ENCODE results near the gene CCDC126.
"Not testable (repeated sequence)": the region's sequence is repeated elsewhere in the genome, so short reads cannot be mapped to it uniquely, and the experiment has no call there.

The CCDC126 gene

DNA sequence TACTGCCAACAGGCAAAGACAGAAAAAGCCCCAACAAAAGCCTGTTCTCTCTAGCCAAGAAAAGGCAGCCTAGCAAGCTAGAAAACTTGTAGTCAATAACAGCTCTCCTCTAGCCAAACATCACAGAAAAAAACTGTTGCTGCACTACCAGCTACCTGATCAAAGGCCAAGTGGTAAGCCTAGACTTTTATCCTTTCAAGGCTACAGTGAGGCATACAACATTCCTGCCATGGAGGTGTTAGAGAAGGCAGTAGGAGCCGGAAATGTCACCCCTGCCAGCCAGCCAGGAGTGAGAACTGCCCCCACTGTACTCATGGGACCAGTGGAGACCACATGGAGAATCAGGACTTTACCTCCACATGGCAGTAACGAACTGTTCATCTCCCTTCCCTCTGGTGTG, 31.2 kb downstream of the CCDC126 start:
- DNase-seq (ENCODE audit: low read depth): no peak

DNA sequence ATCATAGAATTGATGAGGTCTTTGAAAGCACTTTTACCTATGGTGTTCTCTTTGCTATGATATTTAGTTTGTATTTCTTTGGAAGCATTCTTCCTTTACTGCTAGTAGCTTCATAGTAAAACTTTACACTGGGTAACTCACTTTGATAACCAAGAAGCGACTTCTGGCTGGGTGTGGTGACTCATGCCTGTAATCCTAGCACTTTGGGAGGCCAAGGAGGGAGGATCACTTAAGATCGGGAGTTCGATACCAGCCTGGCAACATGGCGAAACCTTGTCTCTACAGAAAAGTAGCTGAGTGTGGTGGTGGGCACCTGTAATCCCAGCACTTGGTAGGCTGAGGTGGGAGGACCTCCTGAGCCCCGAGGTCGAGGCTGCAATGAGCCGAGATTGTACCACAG, 36.2 kb downstream of the CCDC126 start:
- no peak for DNase-seq (ENCODE audit: low read depth)

DNA sequence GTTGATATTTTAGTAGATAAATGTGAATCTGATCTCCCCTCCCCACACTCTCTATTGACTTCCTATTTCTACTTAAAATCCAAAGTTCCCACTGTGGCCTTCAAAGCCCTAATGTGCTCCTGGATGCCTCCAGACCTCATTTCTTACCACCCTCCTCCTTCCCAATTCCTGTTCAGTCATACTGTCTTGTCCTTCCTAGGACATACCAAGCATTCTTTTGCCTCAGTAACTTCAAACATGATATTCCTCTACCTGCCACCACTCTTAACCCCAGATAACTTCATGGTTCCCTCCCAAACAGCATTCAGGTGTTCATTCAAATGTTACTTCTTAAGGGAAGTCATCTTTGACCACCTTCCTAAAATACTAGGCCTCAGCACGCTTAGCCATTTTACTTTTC, 48.6 kb downstream of the CCDC126 start:
- DNase-seq (ENCODE audit: low read depth): no peak

DNA sequence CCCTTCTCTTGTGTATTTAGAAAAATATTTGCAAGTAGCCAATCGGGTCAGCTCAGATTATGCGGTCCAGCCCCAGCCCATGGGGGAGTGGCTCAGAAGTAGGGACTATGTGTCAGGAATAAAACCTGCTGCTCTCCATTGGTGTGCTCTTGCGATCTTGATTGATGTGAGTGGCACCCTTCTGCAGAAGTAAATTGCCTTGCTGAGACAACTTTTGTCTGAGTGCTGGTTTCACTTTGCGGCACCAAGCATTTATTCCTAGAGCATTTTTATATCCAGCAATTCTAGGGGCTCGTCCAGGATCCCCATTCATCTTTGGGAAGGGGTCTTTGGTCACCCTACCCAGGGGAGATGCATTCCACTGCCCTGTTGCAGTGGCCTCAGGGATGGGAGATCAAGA, 56.8 kb downstream of the CCDC126 start:
- DNase-seq (ENCODE audit: low read depth): no peak

DNA sequence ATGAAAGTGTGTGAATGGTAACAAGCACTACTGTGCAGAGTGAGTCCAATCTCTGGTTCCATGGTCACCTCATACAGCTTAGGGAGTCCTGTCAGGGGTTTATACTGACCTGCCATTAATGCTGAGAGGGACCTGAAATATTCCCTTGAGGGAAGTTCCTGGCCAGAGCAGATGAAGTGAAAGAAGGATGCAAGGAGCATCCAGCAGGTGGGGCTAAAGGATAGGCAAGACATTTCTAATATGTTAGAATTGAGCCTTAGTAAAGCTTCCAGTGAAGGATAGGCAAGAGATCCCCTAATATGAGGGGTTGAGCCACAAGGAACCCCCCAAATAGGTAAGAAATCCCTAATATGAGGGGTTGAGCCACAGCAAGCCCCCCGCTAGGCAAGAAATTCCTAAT, 57.3 kb downstream of the CCDC126 start:
- DNase-seq (ENCODE audit: low read depth): no peak

DNA sequence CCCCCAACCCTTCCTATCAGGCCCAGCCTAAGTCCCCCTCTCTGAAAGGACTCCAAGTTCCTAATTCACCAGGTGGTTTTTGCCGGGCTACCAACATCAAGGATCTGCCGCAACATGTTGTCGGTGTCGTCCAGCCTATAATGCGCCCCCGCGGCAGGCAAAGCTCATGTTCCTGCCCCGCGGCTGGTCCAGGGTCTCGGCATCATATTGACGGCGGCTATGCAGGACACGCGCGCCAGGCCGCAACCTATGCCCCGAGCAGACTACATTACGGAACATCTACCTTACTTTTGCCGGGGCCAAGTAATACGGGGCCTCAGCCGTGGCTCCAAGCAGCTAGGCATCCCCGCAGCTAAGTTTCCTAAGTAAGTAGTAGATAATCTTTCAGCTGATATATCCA, 58.3 kb downstream of the CCDC126 start:
- DNase-seq (ENCODE audit: low read depth): no peak

DNA sequence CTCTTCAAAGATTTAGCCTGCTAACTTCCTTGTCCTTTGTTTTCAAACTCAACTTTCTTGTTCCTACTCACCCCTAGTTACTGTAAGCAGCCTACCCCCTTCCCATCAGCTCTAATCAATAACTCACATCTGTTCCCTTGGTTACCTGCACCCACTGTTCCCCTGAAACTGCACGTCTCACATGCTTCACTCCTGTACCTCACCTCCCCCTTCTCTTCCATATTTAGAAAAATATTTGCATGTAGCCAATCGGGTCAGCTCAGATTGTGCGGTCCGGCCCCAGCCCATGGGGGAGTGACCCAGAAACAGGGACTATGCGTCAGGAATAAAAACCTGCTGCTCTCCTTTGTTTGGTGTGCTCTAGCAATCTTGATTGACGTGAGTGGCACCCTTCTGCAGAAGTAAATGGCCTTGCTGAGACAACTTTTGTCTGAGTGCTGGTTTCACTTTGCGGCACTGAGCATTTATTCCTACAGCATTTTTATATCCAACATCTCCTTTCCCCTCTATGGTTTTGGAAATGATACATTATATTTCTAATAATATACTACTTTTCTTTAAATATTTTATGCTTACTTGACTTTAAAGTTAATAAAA, 61.7 kb downstream of the CCDC126 start:
- no peak for DNase-seq (ENCODE audit: low read depth)

DNA sequence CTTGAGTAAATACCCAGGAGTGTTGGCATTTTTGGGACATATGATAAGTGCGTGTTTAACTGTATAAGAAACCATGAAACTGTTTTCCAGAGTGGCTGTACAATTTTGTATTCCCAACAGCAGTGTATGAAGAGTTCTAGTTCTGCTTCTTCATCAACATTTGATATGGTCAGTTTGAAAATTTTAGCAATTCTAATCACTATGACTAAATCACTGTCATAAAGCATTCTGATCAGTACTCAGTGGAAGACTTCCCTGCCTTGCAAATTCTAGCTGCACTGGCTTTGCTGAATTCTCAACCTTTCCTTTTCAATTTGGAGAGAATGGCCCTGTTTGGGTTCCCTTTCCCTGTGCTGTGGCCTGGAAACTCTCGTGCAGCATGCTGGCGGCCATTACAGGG, 64.2 kb downstream of the CCDC126 start:
- DNase-seq (ENCODE audit: low read depth): no peak

DNA sequence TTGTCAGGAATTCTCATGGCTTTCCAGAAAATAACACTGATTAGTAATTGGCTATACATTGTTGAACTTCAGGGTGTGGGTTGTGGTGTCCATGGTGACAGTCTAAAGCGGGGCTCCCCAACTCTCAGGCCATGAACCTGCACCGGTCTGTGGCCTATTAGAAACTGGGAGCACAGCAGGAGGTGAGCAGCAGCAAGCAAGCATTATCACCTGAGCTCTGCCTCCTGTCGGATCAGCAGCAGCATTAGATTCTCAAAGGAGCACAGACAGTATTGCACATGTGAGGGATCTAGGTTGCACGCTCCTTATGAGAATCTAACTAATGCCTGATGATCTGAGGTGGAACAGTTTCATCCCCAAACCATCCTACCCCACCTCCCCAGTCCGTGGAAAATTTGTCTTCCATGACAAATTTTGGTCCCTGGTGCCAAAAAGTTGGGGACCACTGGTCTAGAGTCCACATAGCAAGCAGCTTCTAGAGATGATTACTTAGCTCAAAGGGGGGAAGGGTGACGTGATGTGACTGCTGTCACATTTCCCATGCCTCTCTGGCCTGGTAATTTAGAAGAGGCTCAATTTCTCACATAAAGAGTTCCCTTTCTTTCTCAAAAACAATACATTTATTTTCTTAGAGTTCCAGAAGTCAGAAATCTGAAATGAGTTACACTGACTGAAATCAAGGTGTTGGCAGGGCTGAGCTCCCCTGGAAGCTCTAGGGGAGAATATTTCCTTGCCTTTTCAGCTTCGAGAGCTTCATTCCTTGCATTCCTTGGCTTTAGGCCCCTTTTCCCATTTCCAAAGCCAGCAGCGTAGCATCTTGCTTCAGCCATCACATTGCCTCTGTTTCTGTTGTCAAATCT, 65.2 kb downstream of the CCDC126 start:
- DNase-seq (ENCODE audit: low read depth): no peak

DNA sequence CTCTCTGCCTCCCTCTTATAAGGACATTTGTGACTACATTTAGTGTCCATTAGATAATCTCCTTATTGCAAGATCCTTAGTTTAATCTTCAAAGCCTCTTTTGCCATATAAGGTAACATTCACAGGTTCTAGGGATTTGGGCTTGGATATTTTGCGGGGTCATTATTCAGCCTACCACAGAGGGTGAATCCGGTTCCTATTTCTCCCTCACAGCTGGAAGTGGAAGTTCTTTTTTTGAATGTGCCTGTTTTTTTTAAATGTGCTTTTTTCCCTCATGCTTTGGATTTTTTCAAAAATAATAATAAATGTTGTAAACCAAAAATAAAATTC, 65.8 kb downstream of the CCDC126 start:
- DNase-seq (ENCODE audit: low read depth): no peak

DNA sequence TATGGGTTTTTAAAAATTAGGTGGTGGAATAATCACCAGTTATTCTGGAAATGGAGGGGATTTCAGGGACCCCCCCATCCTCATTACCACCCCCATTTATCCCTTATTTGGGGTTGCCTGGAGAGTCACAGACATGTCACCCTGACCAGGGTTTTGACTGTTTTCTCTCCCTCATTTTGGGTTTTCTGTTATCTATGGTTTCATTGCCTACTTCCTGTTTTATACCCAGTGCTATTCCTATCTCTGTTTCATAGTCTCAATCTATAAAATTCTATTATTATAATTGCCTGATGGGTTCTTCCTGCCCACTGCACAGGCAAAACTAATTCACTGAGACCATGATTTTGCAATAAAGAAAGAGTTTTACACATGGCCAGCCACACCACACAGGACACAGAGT, 66.9 kb downstream of the CCDC126 start:
- DNase-seq (ENCODE audit: low read depth): no peak

DNA sequence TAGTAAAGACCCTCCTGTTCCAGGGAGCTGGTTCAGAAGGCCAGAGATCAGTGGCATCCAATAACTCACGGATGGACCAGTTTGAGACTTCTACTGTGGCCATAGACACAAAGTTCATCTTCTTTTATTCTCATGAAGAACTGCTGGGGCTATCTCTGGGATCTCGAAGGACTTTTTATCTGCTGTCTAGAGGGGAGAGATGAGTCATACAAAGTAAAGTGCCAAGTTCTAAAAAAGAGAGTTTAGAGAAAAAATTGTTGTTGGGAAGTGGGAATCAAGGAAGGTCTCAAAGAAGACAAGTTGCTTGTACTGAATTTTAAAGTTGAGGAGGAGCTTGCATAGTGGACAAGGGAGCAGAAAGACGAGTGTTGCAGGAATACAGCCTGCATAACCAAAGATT, 74.9 kb downstream of the CCDC126 start:
- DNase-seq (ENCODE audit: low read depth): no peak

DNA sequence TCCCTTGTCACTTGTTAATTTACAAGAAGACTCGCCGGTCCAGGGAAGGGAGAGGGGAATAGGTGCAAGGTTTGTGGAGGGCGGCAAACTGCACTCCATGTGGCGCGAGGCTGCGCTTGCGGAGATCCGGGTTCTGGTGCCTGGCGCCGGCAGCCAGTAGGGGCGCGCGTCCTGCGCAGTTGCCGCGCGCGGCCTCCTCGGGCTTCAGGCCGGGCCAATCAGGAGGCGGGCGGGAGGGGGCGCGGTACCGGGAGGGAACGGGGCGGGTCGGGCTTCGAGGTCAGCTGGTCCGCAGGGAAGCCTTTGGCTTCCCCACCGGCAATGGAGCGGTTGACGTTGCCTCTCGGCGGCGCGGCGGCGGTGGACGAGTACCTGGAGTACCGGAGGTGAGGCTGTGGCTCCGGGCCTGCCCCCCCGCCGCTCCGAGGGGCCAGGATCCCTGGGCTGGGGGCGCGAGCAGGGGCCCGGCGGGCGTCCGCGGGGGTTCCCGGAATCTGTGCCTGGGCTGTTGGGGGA, 82.8 kb downstream of the CCDC126 start, which contains the start of gene FAM221A:
Gene FAM221A, plus strand, starts transcription at position 302 of the 516 bp plus-strand sequence. Its CDS starts 20 bp downstream, at position 322.
- DNase-seq (ENCODE audit: low read depth): peak; percentile 68

DNA sequence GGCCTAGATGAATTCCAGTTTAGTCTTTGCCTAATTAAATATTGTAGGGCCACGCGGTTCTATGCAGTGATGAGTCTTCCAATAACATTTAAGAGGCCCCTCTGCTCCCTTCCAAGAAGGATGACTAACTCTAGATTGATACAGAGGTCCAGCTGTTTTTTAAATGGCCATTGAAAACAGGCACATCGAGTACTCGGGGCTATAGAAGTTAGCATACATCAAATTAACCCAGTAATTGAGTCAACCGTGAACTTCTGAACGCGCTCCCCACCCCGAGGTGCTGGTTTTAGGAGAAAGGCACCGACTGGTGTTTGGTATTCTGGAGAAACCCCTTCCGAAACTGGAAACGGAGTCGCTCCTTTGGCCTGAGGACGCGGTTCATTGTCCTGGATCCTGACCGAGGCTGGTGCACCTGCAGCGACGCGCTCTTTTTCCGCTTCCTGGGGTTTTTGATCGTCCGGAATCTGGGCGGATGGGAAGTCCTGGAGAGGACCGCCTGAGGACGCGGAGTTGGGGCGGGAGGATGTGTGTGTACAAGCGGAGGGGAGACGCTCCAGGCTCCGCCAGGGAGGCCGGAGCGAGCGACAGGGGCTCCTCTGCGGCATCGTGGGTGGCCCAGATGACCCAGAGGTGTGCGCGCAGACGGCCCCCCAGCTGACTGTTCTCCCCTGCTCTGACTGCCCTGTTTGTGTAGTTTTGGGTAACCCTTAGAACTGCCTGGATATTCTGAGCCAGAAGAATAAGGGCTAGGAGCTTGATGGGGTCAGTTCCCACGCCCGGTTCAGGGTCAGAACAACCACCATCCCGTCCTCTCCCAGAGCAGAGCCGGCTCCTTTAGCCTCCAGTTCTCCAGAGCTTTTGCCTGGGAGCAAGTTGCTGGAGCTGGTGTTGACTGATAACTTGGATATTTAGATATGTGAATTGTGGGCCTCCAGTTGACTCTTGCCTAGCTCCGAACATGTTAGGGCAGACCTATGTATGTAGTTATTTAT, 83.5 kb downstream of the CCDC126 start:
- DNase-seq (ENCODE audit: low read depth): peak; percentile 24

DNA sequence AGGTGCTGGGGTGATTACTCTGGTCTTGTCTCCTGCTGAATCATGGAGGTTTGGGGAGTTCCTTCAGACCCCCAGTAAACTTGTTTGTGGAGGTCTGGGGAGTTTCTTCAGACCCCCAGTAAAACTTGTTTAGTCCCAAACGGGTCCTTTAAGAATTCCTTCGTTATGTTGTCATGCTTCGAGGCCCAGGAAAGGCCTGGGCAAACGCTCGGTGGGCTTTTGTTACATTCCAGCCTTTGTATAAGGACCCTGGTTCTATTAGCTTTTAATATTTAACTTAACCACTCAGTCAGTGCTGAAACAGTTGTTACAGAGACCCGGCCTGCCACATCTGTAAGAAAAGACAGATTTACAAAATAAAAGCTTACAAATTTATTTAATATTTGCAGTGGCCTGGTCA, 86.9 kb downstream of the CCDC126 start:
- DNase-seq (ENCODE audit: low read depth): not testable (repeated sequence)

DNA sequence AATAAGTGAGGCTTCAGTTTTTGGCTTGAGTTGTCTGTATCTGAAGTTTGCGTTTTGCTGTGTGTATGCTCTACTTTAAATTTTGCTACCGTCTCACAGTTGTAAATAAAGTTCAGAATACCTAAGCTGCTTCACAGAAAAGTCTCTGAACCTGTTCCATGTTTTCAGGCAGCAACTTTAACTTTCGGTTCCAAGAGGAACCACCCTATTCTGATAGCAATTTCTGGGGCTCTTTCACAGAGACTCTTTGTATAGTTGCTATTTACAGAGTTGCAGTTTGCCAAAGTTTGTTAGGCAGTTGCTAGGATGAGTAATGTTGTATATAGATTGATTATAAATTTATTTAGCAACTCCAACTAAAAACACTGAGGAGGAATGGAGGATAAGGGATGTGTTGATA, 88.5 kb downstream of the CCDC126 start:
- no peak for DNase-seq (ENCODE audit: low read depth)

DNA sequence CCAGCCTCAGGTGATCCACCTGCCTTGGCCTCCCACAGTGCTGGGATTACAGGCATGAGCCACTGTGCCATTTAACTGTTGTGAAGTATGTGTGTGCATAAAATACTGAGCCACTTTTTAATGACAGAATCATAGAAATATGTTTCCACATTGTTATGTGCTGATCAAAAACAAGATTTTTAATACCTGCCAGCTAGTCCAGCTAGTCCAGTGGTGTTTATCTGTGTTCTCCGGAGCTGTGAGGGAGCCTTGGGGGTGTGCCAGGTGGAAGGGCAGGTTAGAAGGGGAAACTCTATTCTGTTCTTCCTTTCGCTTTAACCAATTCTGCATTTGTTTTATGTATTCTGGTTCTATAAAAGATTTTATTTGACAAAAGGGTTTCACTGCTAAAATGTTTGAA, 89.8 kb downstream of the CCDC126 start:
- DNase-seq (ENCODE audit: low read depth): no peak

DNA sequence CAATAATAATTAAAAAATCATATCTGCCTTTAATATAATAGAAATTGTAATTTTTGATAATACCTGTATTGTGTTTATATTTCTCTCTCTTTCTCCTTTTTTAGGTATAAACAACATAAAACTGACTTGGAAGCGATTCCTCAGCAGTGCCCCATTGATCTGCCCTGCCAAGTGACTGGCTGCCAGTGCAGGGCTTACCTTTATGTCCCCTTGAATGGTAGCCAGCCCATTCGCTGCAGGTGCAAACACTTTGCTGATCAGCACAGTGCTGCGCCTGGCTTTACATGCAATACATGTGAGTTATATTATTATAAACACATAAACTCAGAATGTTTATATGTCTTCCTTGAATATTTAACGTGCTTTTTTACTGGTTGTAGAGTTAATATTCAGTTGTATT, 92.0 kb downstream of the CCDC126 start:
- DNase-seq (ENCODE audit: low read depth): no peak

DNA sequence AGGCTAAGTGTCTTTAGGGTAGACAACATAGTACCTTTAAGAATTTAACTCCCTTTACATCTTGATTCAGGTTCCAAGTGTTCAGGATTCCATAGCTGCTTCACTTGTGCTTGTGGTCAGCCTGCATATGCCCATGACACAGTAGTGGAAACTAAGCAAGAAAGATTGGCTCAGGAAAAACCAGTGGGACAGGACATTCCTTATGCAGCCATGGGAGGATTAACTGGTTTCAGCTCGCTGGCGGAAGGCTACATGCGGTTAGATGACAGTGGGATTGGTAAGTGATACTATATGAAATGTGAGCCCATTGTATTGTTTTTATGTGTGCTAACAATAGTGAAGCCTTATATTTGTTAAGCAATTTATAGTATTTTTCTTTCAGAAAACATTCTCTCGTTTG, 94.1 kb downstream of the CCDC126 start:
- no peak for DNase-seq (ENCODE audit: low read depth)

DNA sequence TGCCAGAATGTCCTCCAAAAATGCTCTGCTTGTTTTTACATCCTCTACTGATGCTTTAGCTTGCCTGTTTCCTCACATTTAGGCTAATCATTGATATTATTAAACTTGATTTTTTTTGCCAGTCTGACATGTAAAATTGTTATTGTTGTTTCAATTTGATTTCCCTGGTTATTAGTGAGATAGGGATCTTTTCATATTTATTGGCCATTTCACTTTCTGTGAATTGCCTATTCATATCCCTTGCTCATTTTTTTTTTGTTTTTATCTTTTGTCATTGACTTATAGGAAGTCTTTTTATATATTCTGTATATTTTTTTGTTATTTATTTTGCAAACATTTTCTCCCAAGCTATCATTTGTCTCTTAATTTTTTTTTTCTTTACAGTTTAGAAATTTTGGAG, 96.0 kb downstream of the CCDC126 start:
- DNase-seq (ENCODE audit: low read depth): no peak
